ENCODE data around the gene LMTK2. TPM values are rescaled to one million over a fixed set of nuclear protein-coding genes. Genes with fewer than 3 reads are reported as not detected.

The LMTK2 gene
- polyA plus RNA-seq, result 9.5 and 11.0 TPM in 2 replicates

DNA sequence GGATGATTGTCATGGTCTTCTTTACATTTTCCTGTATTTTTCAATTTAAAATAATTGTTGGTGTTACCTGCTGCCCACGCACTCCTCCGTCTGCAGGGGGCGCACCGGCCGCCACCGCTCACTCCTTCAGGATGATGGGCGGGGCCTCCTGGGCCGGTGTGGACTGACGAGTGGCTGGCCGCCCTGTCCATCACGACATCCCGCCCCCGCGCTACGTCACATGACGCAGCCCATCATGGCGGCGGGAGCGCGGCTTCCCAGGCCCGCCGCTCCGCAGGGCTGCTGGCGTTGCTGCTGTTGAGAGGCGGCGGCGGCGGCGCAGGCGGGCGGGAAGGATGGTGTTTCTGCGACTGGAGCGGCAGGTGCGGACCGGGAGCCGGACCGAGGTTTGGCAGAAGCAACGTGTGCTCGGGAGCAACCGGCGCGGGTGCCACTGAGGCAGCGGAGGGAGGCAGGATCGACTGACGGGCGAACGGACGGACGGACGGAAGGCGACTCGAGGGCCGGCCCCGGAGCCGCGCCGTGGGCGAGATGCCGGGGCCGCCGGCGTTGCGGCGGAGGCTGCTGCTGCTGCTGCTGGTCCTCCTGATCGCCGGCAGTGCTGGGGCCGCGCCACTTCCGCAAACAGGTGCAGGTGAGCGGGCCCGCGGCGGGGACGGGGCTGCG is at the start of gene LMTK2:
Gene LMTK2 (plus strand): TSS at position 216 of the 666 bp plus-strand sequence. CDS start 316 bp downstream, at position 532.

DNA sequence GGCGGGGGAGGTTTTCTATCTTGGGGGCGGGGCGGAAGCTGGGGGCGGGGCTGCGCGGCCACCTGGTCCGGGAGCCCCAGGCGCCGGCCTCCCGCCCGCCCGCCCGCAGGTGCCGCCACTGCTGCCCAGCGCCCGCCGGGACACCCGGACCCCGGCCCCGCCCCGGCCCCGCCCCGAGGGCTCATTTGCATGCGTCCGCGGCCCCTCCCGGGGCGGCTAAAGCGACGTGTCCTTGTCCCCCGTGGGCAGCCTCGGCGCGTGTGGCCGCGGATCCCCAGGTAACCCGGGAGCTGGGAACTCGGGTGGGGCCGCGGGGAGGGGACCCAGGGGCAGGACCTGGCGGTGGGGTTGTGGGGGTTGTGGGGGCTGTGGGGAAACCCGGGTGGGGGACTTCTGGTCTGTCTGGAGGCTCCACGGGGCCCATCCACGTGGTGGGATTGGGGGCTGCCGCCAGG is 104.6 kb downstream of the LMTK2 start, which contains the start of gene BHLHA15:
Gene BHLHA15 (plus strand): TSS at position 219 of the 455 bp plus-strand sequence. CDS start 871 bp downstream, outside the sequence.

GRCh38 chr7:98251601-98252424 is 145.2 kb downstream of the LMTK2 start, which contains the start of gene TECPR1:
Gene TECPR1, minus strand, starts transcription at chr7:98252232. Its CDS starts 6,086 bp downstream, at chr7:98246146.

Other genes starting within 250 kb of the LMTK2 start
- gene ASNS, start 234.5 kb upstream of the LMTK2 start, polyA plus RNA-seq, result 114 and 152 TPM in 2 replicates
- not detected in 2 replicates for gene OCM2, start 116.7 kb upstream of the LMTK2 start, polyA plus RNA-seq
- gene BHLHA15, start 104.6 kb downstream of the LMTK2 start, polyA plus RNA-seq, result not detected in 2 replicates
- gene TECPR1, start 145.4 kb downstream of the LMTK2 start, polyA plus RNA-seq, result 1.3 and 3.6 TPM in 2 replicates
- 33.2 and 68.5 TPM in 2 replicates for gene BRI3, start 174.8 kb downstream of the LMTK2 start, polyA plus RNA-seq

All from Purkinje cell (primary cell).